Activated naive CD8-positive, alpha-beta T cell treated with anti-CD3 and anti-CD28 coated beads, Interleukin-2, amount 50 U/mL, for 24 hours (primary cell): ENCODE results near the gene TDRD7.

ENCODE experiments used
- ATAC-seq: fragments of 150-1000 bp; cut with Tn5 transposase; one replicate; pipeline ENCODE4 v1.10.0; 2021
- DNase-seq: peaks from one replicate; pipeline ENCODE4 v3.0.0; 2021
- H3K27ac Mint-ChIP-seq: one replicate; pipeline ENCODE4 v1.8.0; 2021; ENCODE audit warnings: mild to moderate bottlenecking, mixed read lengths
- H3K27me3 Mint-ChIP-seq: one replicate; pipeline ENCODE4 v1.8.0; 2021; ENCODE audit warnings: mixed read lengths
- H3K36me3 Mint-ChIP-seq: one replicate; pipeline ENCODE4 v1.8.0; 2021; ENCODE audit warnings: low read depth, mixed read lengths
- H3K4me1 Mint-ChIP-seq: one replicate; pipeline ENCODE4 v1.8.0; 2021; ENCODE audit warnings: mixed read lengths
- H3K4me3 Mint-ChIP-seq: one replicate; pipeline ENCODE4 v1.8.0; 2021; ENCODE audit warnings: mild to moderate bottlenecking, moderate library complexity, mixed read lengths
- H3K9me3 Mint-ChIP-seq: one replicate; pipeline ENCODE4 v1.8.0; 2021; ENCODE audit warnings: mixed read lengths

TDRD7 gene

GRCh38 chr9:97468658-97469448 lies 57.0 kb downstream of the TDRD7 start:
- peak; percentile 69 for ATAC-seq
- no peaks in the 10 kb centered on the region for H3K4me1 Mint-ChIP-seq
- peaks cover 2% of the 10 kb centered on the region for H3K36me3 Mint-ChIP-seq
- no peaks in the 10 kb centered on the region for H3K9me3 Mint-ChIP-seq
- H3K27me3 Mint-ChIP-seq, result no peaks in the 10 kb centered on the region
- H3K4me3 Mint-ChIP-seq, result no peak overlapping the region
- DNase-seq, result peak; percentile 39
- H3K27ac Mint-ChIP-seq, result no peak overlapping the region

- Mint-ChIP-seq H3K36me3 (peaks cover 4% of the 10 kb centered on the region), H3K9me3 (no peaks in the 10 kb centered on the region), H3K4me1 (no peaks in the 10 kb centered on the region), H3K27me3 (no peaks in the 10 kb centered on the region), H3K27ac (no peak overlapping the region), H3K4me3 (no peak overlapping the region)
- DNase-seq, result no peak
- ATAC-seq, result no peak
Measured at GRCh38 chr9:97470076-97470475, 58.2 kb downstream of the TDRD7 start.

- Mint-ChIP-seq H3K27me3 (no peaks in the 10 kb centered on the region), H3K27ac (no peak overlapping the region), H3K4me1 (no peaks in the 10 kb centered on the region), H3K4me3 (no peak overlapping the region), H3K36me3 (peaks cover 6% of the 10 kb centered on the region), H3K9me3 (no peaks in the 10 kb centered on the region)
- ATAC-seq (no peak), DNase-seq (no peak)
Measured at GRCh38 chr9:97473717-97474116, 61.8 kb downstream of the TDRD7 start.

- H3K27ac Mint-ChIP-seq, result no peak overlapping the region
- H3K4me3 Mint-ChIP-seq, result no peak overlapping the region
- H3K27me3 Mint-ChIP-seq, result no peaks in the 10 kb centered on the region
- no peaks in the 10 kb centered on the region for H3K4me1 Mint-ChIP-seq
- no peak for DNase-seq
- H3K36me3 Mint-ChIP-seq, result peaks cover 10% of the 10 kb centered on the region
- ATAC-seq, result no peak
- no peaks in the 10 kb centered on the region for H3K9me3 Mint-ChIP-seq
Measured at GRCh38 chr9:97474372-97474925, 62.6 kb downstream of the TDRD7 start.

- Mint-ChIP-seq H3K9me3 (no peaks in the 10 kb centered on the region), H3K4me3 (no peak overlapping the region), H3K27me3 (no peaks in the 10 kb centered on the region), H3K36me3 (peaks cover 10% of the 10 kb centered on the region), H3K27ac (no peak overlapping the region), H3K4me1 (no peaks in the 10 kb centered on the region)
- ATAC-seq (no peak), DNase-seq (no peak)
Measured at GRCh38 chr9:97475059-97475458, 63.2 kb downstream of the TDRD7 start.

- ATAC-seq (no peak), DNase-seq (no peak)
- H3K27ac Mint-ChIP-seq, result no peak overlapping the region
- no peaks in the 10 kb centered on the region for H3K9me3 Mint-ChIP-seq
- peaks cover 29% of the 10 kb centered on the region for H3K36me3 Mint-ChIP-seq
- H3K4me3 Mint-ChIP-seq, result no peak overlapping the region
- H3K27me3 Mint-ChIP-seq, result no peaks in the 10 kb centered on the region
- H3K4me1 Mint-ChIP-seq, result no peaks in the 10 kb centered on the region
Measured at GRCh38 chr9:97478301-97478981, 66.5 kb downstream of the TDRD7 start.

GRCh38 chr9:97479496-97480159 lies 67.7 kb downstream of the TDRD7 start:
- ATAC-seq, result no peak
- H3K36me3 Mint-ChIP-seq, result peaks cover 31% of the 10 kb centered on the region
- no peak for DNase-seq
- no peak overlapping the region for H3K4me3 Mint-ChIP-seq
- no peaks in the 10 kb centered on the region for H3K27me3 Mint-ChIP-seq
- H3K9me3 Mint-ChIP-seq, result no peaks in the 10 kb centered on the region
- no peaks in the 10 kb centered on the region for H3K4me1 Mint-ChIP-seq
- H3K27ac Mint-ChIP-seq, result no peak overlapping the region

GRCh38 chr9:97480174-97480573 lies 68.3 kb downstream of the TDRD7 start:
- no peaks in the 10 kb centered on the region for H3K27me3 Mint-ChIP-seq
- DNase-seq, result no peak
- H3K9me3 Mint-ChIP-seq, result no peaks in the 10 kb centered on the region
- H3K36me3 Mint-ChIP-seq, result peaks cover 29% of the 10 kb centered on the region
- no peak overlapping the region for H3K4me3 Mint-ChIP-seq
- no peaks in the 10 kb centered on the region for H3K4me1 Mint-ChIP-seq
- ATAC-seq, result no peak
- no peak overlapping the region for H3K27ac Mint-ChIP-seq

GRCh38 chr9:97480749-97481148 lies 68.9 kb downstream of the TDRD7 start:
- Mint-ChIP-seq H3K27ac (no peak overlapping the region), H3K27me3 (no peaks in the 10 kb centered on the region), H3K4me3 (no peak overlapping the region), H3K4me1 (no peaks in the 10 kb centered on the region), H3K9me3 (no peaks in the 10 kb centered on the region), H3K36me3 (peaks cover 29% of the 10 kb centered on the region)
- DNase-seq (no peak), ATAC-seq (no peak)

GRCh38 chr9:97484134-97484533 lies 72.2 kb downstream of the TDRD7 start:
- Mint-ChIP-seq H3K4me1 (no peaks in the 10 kb centered on the region), H3K27me3 (no peaks in the 10 kb centered on the region), H3K9me3 (peaks cover 10% of the 10 kb centered on the region), H3K27ac (no peak overlapping the region), H3K4me3 (no peak overlapping the region), H3K36me3 (peaks cover 54% of the 10 kb centered on the region)
- ATAC-seq (no peak), DNase-seq (no peak)

GRCh38 chr9:97487107-97487506 lies 75.2 kb downstream of the TDRD7 start:
- DNase-seq (no peak), ATAC-seq (no peak)
- Mint-ChIP-seq H3K9me3 (peaks cover 13% of the 10 kb centered on the region), H3K36me3 (peaks cover 57% of the 10 kb centered on the region), H3K27ac (no peak overlapping the region), H3K4me3 (no peak overlapping the region), H3K4me1 (no peaks in the 10 kb centered on the region), H3K27me3 (no peaks in the 10 kb centered on the region)

GRCh38 chr9:97487861-97488260 lies 76.0 kb downstream of the TDRD7 start:
- H3K4me3 Mint-ChIP-seq, result no peak overlapping the region
- H3K36me3 Mint-ChIP-seq, result peaks cover 53% of the 10 kb centered on the region
- H3K4me1 Mint-ChIP-seq, result no peaks in the 10 kb centered on the region
- no peak for DNase-seq
- H3K27me3 Mint-ChIP-seq, result no peaks in the 10 kb centered on the region
- H3K9me3 Mint-ChIP-seq, result peaks cover 13% of the 10 kb centered on the region
- ATAC-seq, result no peak
- no peak overlapping the region for H3K27ac Mint-ChIP-seq

GRCh38 chr9:97491216-97491999 lies 79.5 kb downstream of the TDRD7 start:
- no peaks in the 10 kb centered on the region for H3K27me3 Mint-ChIP-seq
- no peak for DNase-seq
- no peaks in the 10 kb centered on the region for H3K4me1 Mint-ChIP-seq
- no peak for ATAC-seq
- peaks cover 13% of the 10 kb centered on the region for H3K9me3 Mint-ChIP-seq
- peaks cover 50% of the 10 kb centered on the region for H3K36me3 Mint-ChIP-seq
- no peak overlapping the region for H3K4me3 Mint-ChIP-seq
- H3K27ac Mint-ChIP-seq, result no peak overlapping the region
